AG08395 (cell line): Measurements from ENCODE around the gene SOWAHC.

ENCODE experiments used
- DNase-seq: peaks from one replicate; pipeline ENCODE4 v3.0.0; 2012; ENCODE audit warnings: mixed read lengths, low spot score

SOWAHC gene

GRCh38 chr2:109646961-109647360 lies 32.8 kb downstream of the SOWAHC start:
- no peak for DNase-seq

GRCh38 chr2:109647636-109648035 lies 33.5 kb downstream of the SOWAHC start:
- DNase-seq: peak; percentile 58

DNA sequence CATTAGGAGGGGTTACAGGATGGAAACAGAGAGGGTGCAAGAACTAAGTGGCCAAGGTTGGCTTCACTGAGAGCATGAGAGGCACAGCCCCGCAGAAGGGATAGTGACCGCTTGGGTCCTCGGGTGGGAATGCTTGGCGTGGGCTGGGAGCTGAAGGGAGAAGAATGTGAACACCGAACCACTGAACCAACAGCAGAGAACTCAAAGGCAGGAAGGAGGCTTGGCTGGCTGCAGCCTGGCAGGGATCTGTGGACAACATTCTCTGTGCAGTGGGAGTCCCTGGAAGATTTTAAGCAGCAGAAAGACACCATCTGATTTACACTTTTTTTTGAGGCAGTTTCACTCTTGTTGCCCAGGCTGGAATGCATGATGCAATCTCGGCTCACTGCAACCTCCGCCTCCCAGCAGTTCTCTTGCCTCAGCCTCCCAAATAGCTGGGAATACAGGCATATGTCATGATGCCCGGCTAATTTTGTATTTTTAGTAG lies 33.9 kb downstream of the SOWAHC start:
- peak; percentile 26 for DNase-seq

GRCh38 chr2:109649736-109650695 lies 35.9 kb downstream of the SOWAHC start:
- no peak for DNase-seq

- DNase-seq: no peak
Measured at GRCh38 chr2:109654326-109655050, 40.3 kb downstream of the SOWAHC start.

- no peak for DNase-seq
Measured at GRCh38 chr2:109655287-109655686, 41.1 kb downstream of the SOWAHC start.

DNA sequence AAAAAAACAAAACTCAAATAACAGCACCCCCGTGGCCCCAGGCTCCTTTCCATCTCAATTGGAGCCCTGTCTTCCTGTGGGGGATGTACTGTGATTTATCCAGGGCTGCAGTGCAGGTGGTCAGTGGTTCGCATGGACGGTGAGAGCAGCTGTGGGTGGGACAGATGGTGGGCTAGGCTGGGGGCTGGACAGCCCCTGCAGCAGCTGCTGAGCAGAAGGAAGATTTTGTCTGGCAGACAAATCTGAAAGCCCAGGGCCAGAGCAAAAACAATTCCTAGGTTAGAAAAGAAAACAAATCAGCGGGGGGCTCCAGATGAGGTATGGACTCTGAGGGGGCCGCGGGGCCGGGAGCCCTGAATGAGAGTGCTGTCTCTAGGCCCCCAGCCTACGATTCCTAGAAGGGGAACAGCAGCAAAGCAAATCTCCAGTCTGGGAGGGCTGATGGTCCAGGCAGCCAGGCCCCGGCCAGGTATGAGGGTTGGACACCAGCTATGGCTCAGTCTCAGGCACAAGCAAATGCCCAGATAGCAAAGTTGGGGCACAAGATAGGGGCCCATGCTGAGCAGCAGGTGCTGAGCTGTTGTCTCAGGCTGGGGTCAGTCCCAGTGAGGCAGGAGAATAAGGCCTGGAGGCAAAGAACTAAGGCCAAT lies 45.4 kb downstream of the SOWAHC start:
- DNase-seq: no peak

GRCh38 chr2:109660046-109660860 lies 46.1 kb downstream of the SOWAHC start:
- no peak for DNase-seq

DNA sequence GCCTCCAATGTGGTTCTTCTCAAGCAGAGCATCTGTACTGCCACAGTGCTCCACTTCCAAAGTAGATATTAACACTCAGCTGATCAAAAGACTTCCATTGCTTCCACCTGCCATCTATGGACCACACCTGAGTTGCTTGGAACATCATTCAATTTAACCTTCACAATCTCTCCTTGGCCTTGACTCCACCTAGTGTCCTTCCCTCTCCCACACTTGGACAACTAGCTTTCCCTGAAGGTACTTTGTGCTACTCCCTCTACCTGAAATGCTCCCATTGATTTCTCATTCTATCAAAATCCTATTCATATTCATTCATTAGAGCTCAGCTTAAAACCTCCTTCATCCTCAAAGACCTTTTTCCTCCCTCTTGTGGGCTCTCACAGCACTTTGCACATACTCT lies 48.7 kb downstream of the SOWAHC start:
- DNase-seq: no peak

DNA sequence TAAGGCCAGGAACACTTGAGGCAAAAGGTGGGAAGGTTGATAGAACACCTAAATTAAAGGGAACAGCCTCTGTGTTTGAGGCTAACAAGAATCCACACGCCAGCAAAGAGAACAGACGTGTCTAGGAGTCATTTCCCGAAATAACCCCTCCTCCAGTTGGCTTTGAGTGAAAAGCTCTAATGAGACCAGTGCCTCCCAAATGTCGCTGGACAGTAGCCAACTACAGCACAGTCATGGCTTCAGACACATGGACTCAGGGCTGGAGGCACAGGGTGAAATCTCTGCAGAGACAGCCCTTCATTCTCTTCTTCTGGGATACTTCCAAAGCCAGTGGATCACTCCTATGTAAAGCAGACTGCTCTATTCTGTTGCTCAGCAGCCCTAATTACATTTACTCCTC lies 49.6 kb downstream of the SOWAHC start:
- peak; percentile 60 for DNase-seq

DNA sequence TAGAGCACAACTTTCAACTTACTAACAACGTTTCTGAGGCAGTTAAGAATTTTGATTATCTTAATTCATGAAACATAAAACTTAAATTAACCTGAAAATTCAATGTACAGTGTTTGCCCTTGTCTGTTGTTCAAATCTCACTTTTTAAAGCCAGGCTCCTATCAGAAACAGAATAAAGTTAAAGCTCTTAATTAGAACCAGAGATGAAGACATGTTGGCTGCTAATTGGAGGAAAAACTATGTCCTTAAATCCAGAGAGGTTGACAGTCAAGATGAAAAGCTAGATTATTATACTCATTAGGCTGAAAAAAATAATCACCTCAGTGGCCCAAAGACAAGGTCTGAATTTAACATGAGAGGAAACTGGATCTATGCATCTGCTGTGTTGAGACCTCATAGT lies 52.3 kb downstream of the SOWAHC start:
- no peak for DNase-seq
